H1 (cell line): ENCODE data around the gene FKTN. TPM values are rescaled to one million over a fixed set of nuclear protein-coding genes. Genes with fewer than 3 reads are reported as not detected.

Experiments
- CTCF ChIA-PET: fragments of 300-600 bp; sonication (Branson Sonifier 250); formaldehyde crosslinking; loops from one replicate; lab custom pipeline; 2021; ENCODE audit not compliant: partially characterized antibody; lab: Charles Lee
- POLR2A ChIA-PET: fragments of 300-600 bp; sonication (Branson Sonifier 250); formaldehyde crosslinking; loops from one replicate; lab custom pipeline; 2021; ENCODE audit warnings: inconsistent platforms; ENCODE audit not compliant: partially characterized antibody; lab: Charles Lee
- DNase-seq, 2 experiments: peaks; one replicate each; pipeline versions ENCODE4 v3.0.0 to v3.0.0-alpha.2; 2010 to 2022; ENCODE audit warnings: low spot score in 2 of 2, low read depth in 1 of 2, mixed read lengths in 1 of 2
- FAIRE-seq: peaks from 2 replicates; lab custom pipeline; 2011; peaks lifted over from hg19 to GRCh38; lab: Jason Lieb, UNC
- H2AFZ ChIP-seq: 2 replicates; pipeline ENCODE4 v1.8.1; 2012; ENCODE audit warnings: low read length, inconsistent platforms
- H2AK5ac ChIP-seq: 2 replicates; pipeline ENCODE4 v1.6.1; 2013; ENCODE audit warnings: low read depth, low read length
- H2BK120ac ChIP-seq: replicated peaks from 2 replicates; pipeline ENCODE3; 2013; ENCODE audit warnings: low read depth, low read length, inconsistent platforms
- H2BK12ac ChIP-seq: 2 replicates; pipeline ENCODE4 v1.6.1; 2013; ENCODE audit warnings: low read depth, low read length
- H2BK15ac ChIP-seq: 2 replicates; pipeline ENCODE4 v1.6.1; 2013; ENCODE audit warnings: low read length
- H2BK20ac ChIP-seq: 2 replicates; pipeline ENCODE4 v1.6.1; 2013; ENCODE audit warnings: low read length
- H2BK5ac ChIP-seq: 2 replicates; pipeline ENCODE4 v1.6.1; 2013; ENCODE audit warnings: low read depth, low read length
- H3K14ac ChIP-seq: 2 replicates; pipeline ENCODE4 v1.6.1; 2013; ENCODE audit warnings: inconsistent platforms; ENCODE audit not compliant: insufficient read length
- H3K18ac ChIP-seq: 2 replicates; pipeline ENCODE4 v1.6.1; 2013; ENCODE audit warnings: low read length; ENCODE audit errors: extremely low read depth
- H3K23ac ChIP-seq: 2 replicates; pipeline ENCODE4 v1.6.1; 2013; ENCODE audit warnings: inconsistent platforms; ENCODE audit not compliant: insufficient read length
- H3K23me2 ChIP-seq: 2 replicates; pipeline ENCODE4 v1.6.1; 2013; ENCODE audit warnings: low read depth, low read length
- H3K27ac ChIP-seq: 2 replicates; pipeline ENCODE4 v1.6.1; 2011; ENCODE audit warnings: low read depth, low read length, inconsistent platforms
- H3K27me3 ChIP-seq, 4 experiments: replicated peaks in 1 of 4; 1 replicate in 1 of 4; 2 replicates in 3 of 4; pipeline versions ENCODE4 v1.6.1 to v1.8.1; 2011 to 2013; ENCODE audit warnings: low read length in 3 of 4, mild to moderate bottlenecking in 3 of 4, inconsistent platforms in 2 of 4, mixed read lengths in 2 of 4, moderate library complexity in 1 of 4; ENCODE audit not compliant: control insufficient read depth in 3 of 4, insufficient read depth in 3 of 4; ENCODE audit errors: extremely low read depth in 1 of 4
- H3K36me3 ChIP-seq, 4 experiments: 2 replicates each; pipeline versions ENCODE4 v1.6.1 to v1.8.1; 2011 to 2013; ENCODE audit warnings: mild to moderate bottlenecking in 4 of 4, low read length in 3 of 4, moderate library complexity in 2 of 4, control low read depth in 1 of 4, inconsistent platforms in 1 of 4; ENCODE audit not compliant: insufficient read depth in 4 of 4, control insufficient read depth in 2 of 4
- H3K4ac ChIP-seq: replicated peaks from 2 replicates; pipeline ENCODE3; 2013; ENCODE audit warnings: low read length, low read depth, mixed read lengths, inconsistent platforms; ENCODE audit not compliant: insufficient read length
- H3K4me1 ChIP-seq, 4 experiments: replicated peaks in 1 of 4; 1 replicate in 1 of 4; 2 replicates in 3 of 4; pipeline versions ENCODE4 v1.6.1 to v1.8.1; 2011 to 2013; ENCODE audit warnings: low read length in 3 of 4, inconsistent platforms in 2 of 4, mixed read lengths in 1 of 4; ENCODE audit not compliant: insufficient read depth in 4 of 4, control insufficient read depth in 3 of 4
- H3K4me2 ChIP-seq, 2 experiments: 2 replicates each; pipeline versions ENCODE4 v1.6.1 to v1.8.1; 2011 to 2013; ENCODE audit warnings: low read depth in 2 of 2, low read length in 2 of 2, control low read depth in 1 of 2, inconsistent platforms in 1 of 2, mild to moderate bottlenecking in 1 of 2; ENCODE audit not compliant: insufficient read depth in 1 of 2
- H3K4me3 ChIP-seq, 4 experiments: fragments of 200-600, 300-600 bp in 1 of 4; sonication (generic), shearing (Covaris generic), sonication (Bioruptor Twin) in 1 of 4; 2 replicates each; pipeline versions ENCODE4 v1.5.1 to v1.8.1; 2011 to 2016; ENCODE audit warnings: low read length in 4 of 4, low read depth in 3 of 4, control low read depth in 2 of 4, inconsistent platforms in 2 of 4, mild to moderate bottlenecking in 2 of 4, mixed read lengths in 1 of 4, moderate library complexity in 1 of 4; ENCODE audit not compliant: insufficient read depth in 2 of 4; ENCODE audit errors: extremely low read depth in 1 of 4
- H3K56ac ChIP-seq: replicated peaks from 2 replicates; pipeline ENCODE3; 2013; ENCODE audit warnings: low read depth, mild to moderate bottlenecking, mixed read lengths, low read length, inconsistent platforms; ENCODE audit not compliant: insufficient read length
- H3K79me1 ChIP-seq: 2 replicates; pipeline ENCODE4 v1.6.1; 2013; ENCODE audit warnings: low read depth, low read length, control low read depth
- H3K79me2 ChIP-seq, 2 experiments: 2 replicates each; pipeline versions ENCODE4 v1.6.1 to v1.8.1; 2012 to 2013; ENCODE audit warnings: low read length in 2 of 2, mild to moderate bottlenecking in 2 of 2, inconsistent platforms in 1 of 2; ENCODE audit not compliant: insufficient read depth in 2 of 2, control insufficient read depth in 1 of 2
- H3K9ac ChIP-seq, 4 experiments: replicated peaks in 1 of 4; 1 replicate in 1 of 4; 2 replicates in 3 of 4; pipeline versions ENCODE4 v1.6.1 to v1.8.1; 2011 to 2013; ENCODE audit warnings: low read depth in 3 of 4, low read length in 3 of 4, control low read depth in 2 of 4, mild to moderate bottlenecking in 2 of 4, moderate library complexity in 2 of 4, inconsistent platforms in 1 of 4; ENCODE audit errors: extremely low read depth in 1 of 4
- H3K9me3 ChIP-seq, 2 experiments: 2 replicates each; pipeline versions ENCODE4 v1.6.1 to v1.8.1; 2012 to 2013; ENCODE audit warnings: mild to moderate bottlenecking in 2 of 2, moderate library complexity in 2 of 2, control low read depth in 1 of 2, inconsistent platforms in 1 of 2, low read depth in 1 of 2, low read length in 1 of 2, mixed read lengths in 1 of 2; ENCODE audit not compliant: insufficient read depth in 2 of 2
- H4K20me1 ChIP-seq, 2 experiments: replicated peaks in 1 of 2; 2 replicates each; pipeline versions ENCODE3 to v1.8.1; 2011 to 2013; ENCODE audit warnings: inconsistent platforms in 2 of 2, low read length in 2 of 2, mild to moderate bottlenecking in 1 of 2; ENCODE audit not compliant: insufficient read depth in 2 of 2, control insufficient read depth in 1 of 2
- H4K5ac ChIP-seq: 2 replicates; pipeline ENCODE4 v1.6.1; 2013; ENCODE audit warnings: low read length, low read depth, mixed read lengths, inconsistent platforms; ENCODE audit not compliant: insufficient read length
- H4K8ac ChIP-seq: 2 replicates; pipeline ENCODE4 v1.8.0; 2013; ENCODE audit warnings: mild to moderate bottlenecking, moderate library complexity, low read length, inconsistent platforms; ENCODE audit not compliant: insufficient read depth; ENCODE audit errors: extremely low read depth
- H4K91ac ChIP-seq: replicated peaks from 2 replicates; pipeline ENCODE3; 2013; ENCODE audit warnings: low read length, mixed read lengths, inconsistent platforms; ENCODE audit not compliant: insufficient read length
- CHD2 ChIP-seq: IDR thresholded peaks from 2 replicates; pipeline ENCODE4 v1.6.1; 2012; ENCODE audit warnings: low read length, improper control_type of control experiment
- WGBS, 2 experiments: shearing (Covaris generic) in 1 of 2; methylation state at CpG; one replicate each; pipeline versions ENCODE4 v1.1.6 to v1.1.7; 2013 to 2015; ENCODE audit warnings: low lambda C conversion rate in 2 of 2, mixed read lengths in 2 of 2, inconsistent platforms in 1 of 2, low coverage in 1 of 2, missing lambda C conversion rate in 1 of 2; ENCODE audit not compliant: insufficient replicate concordance in 2 of 2, insufficient coverage in 1 of 2, insufficient read length in 1 of 2; ENCODE audit errors: extremely low coverage in 1 of 2, missing lambda C conversion rate in 1 of 2; 5-methylcytosine and 5-hydroxymethylcytosine counted together
- polyA plus RNA-seq, 7 experiments: library from polyadenylated mRNA; depleted of rRNA in 3 of 7; stranded (reverse) in 5 of 7; unstranded in 2 of 7; fragments of >200 nt in 5 of 7; fragments of 200-250 nt in 2 of 7; gene quantifications; 1 replicate in 5 of 7; 2 replicates in 1 of 7; 4 replicates in 1 of 7; pipeline versions ENCODE4 v1.2.1 to v1.2.3, GENCODE V29; 2011 to 2013; ENCODE audit warnings: missing spikeins in 2 of 7, mixed read lengths in 2 of 7
- total RNA-seq: library from RNA; stranded (reverse); fragmentation: NEBNext Ultra II Directional; extraction: Animal tissue kit (Norgen Biotek cat#: 25700); gene quantifications from 2 replicates; pipeline ENCODE4 v1.2.1, GENCODE V29; 2021

Gene FKTN
- total and polyA plus RNA-seq, 2 of the 8 experiments (the other 6 are each of a cell fraction or from before 2014, with no cell fraction given), result 2.7 to 13.4 TPM

- Histone ChIP-seq H4K8ac (no peak overlapping the region), H2AFZ (no peak overlapping the region), H3K27me3 (no peaks in the 10 kb centered on the region), H3K14ac (no peak overlapping the region), H3K79me1 (no peaks in the 10 kb centered on the region), H3K4ac (no peak overlapping the region), H3K18ac (no peak overlapping the region), H2BK5ac (no peak overlapping the region), H3K79me2 (no peaks in the 10 kb centered on the region), H3K27ac (no peak overlapping the region), H3K4me2 (no peak overlapping the region), H3K4me3 (no peak overlapping the region), H3K9me3 (no peaks in the 10 kb centered on the region), H3K23me2 (no peaks in the 10 kb centered on the region), H2BK20ac (no peak overlapping the region), H3K4me1 (no peaks in the 10 kb centered on the region), H4K5ac (no peak overlapping the region), H4K20me1 (no peaks in the 10 kb centered on the region), H3K56ac (no peak overlapping the region), H3K9ac (no peak overlapping the region), H2BK15ac (no peak overlapping the region), H2BK12ac (no peak overlapping the region), H3K23ac (no peak overlapping the region), H2AK5ac (no peak overlapping the region), H4K91ac (no peak overlapping the region), H3K36me3 (no peaks in the 10 kb centered on the region), H2BK120ac (no peak overlapping the region)
- FAIRE-seq (no peak), DNase-seq (no peak)
- ChIA-PET POLR2A (no interaction called here), CTCF (interaction anchor here (0.7 to 10.1 kb wide), 2 partner anchors 14 to 1304 kb away, joined by 3 to 70 read pairs; no protein-coding TSS in a partner anchor)
- 44% methylated on average over 1 of the region's 1 CpG; no CpG with 5 or more reads in 1 of the 2 experiments for WGBS, 2 experiments
- TF ChIP-seq CHD2, result no peak
Measured at GRCh38 chr9:105625088-105625487, 67.2 kb downstream of the FKTN start.
